ENCODE results near the gene CCNA2.
A peak's percentile ranks its signal among the peaks of the same experiment; 100 is the strongest.

Gene CCNA2

GRCh38 chr4:121823505-121824170 lies at the start of gene CCNA2:
TSS of gene CCNA2 (minus strand) at chr4:121823883. CDS start at chr4:121823628, 255 bp downstream.
- DNase-seq, result peak; percentile 52

- peak; percentile 83 for DNase-seq
Observed at GRCh38 chr4:121869841-121870822, 46.4 kb upstream of the CCNA2 start, which contains the start of gene BBS7. TSS of gene BBS7 (minus strand) at chr4:121870474. CDS start at chr4:121870313, 161 bp downstream.

GRCh38 chr4:121863799-121864198 lies 40.1 kb upstream of the CCNA2 start:
- DNase-seq, result no peak

DNA sequence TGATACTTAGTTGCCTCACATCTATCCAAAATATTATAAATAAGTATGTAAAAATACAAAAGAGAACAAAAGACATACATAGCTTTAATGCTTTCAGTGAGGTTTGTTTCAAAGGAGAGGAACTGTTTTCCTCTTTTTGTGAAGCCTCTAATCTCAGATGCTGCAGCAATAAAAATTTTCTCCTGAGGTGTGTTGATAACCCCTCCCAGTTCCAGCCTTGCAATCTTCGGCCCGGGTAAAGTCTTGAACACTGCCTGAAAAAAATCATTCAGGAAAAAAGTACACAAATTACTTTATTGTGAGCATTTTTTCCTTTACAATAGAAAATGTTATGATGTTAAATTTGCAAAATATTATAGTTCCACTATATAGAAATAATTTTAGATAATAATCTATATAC lies 37.7 kb upstream of the CCNA2 start:
- DNase-seq, result no peak

GRCh38 chr4:121860121-121860520 lies 36.4 kb upstream of the CCNA2 start:
- DNase-seq, result no peak

GRCh38 chr4:121851354-121851753 lies 27.7 kb upstream of the CCNA2 start:
- no peak for DNase-seq

DNA sequence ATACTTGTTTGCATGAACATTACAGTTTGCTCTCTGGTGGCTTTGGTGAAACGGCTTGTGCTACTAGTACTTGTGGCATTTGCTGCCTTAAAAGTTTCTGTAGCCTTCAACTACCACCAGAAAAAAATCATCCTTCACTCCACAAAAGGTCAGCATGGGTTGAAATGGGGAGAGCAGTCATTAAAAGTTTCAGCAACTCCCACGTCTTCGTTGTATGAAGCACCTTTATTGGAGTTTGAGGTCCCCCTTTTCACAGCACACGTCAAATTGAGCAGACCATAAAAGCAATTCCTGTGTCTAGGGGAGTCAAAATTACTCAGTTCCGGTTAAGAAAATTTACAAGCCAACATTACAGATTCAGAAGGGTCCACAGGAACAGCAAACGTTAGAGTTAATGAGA lies 23.0 kb upstream of the CCNA2 start:
- no peak for DNase-seq

GRCh38 chr4:121842862-121843261 lies 19.2 kb upstream of the CCNA2 start:
- DNase-seq, result no peak

- DNase-seq, result no peak
Observed at GRCh38 chr4:121838136-121838535, 14.5 kb upstream of the CCNA2 start.

- no peak for DNase-seq
Observed at GRCh38 chr4:121829511-121829910, 5.8 kb upstream of the CCNA2 start.

GRCh38 chr4:121827853-121828252 lies 4.2 kb upstream of the CCNA2 start:
- DNase-seq, result no peak

GRCh38 chr4:121824950-121825349 lies 1.3 kb upstream of the CCNA2 start:
- DNase-seq, result no peak

DNA sequence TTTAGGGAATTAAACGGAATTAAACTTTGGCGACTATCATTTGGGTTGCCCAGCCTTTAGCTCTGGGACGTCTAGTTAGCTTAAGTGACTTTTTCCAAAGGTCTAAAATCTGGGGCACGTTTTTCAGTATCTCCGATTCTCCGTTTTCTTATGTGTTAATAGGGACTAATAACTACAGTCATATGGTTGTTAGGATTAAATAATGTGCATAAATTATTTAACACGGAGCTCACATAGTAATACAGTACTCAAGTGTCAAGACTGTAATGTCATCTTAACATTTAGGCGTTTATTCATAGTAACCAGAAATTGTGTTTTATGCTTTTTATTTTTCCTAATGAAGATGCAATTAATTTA lies 466 bp upstream of the CCNA2 start:
- no peak for DNase-seq

DNA sequence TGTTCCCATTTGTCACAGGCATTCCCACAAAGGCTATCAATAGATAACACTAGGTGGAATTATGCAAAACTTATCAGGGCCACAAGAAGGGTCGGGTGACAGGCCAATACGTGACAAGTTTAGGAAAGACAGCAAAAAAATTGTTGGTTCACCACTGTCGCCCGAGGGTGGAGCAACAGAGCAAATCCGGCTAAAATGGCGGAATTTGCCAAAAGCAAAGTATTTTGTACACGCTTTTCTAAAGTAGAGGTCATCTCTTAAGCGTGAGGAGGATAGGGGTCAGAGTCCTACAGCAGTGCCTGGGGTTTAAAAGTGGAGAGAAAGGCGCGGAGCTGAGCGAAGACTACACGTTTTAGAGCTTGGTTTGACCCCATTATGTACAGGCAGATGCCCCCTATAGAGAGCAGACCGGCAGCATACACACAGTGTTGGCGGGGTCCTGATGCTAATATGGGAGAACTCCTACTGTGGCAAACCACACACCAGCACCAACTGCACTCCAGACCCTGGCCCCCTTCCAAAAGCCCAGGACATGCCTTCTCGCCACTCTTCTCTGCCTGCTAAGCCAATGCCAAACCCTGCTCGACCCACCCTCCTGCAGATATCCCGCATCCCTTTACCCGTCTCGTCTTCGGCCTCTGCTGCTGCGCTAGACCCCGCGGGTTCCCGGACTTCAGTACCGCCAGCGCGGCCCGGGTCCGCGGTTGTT lies 733 bp downstream of the CCNA2 start:
- no peak for DNase-seq

- DNase-seq, result no peak
Observed at GRCh38 chr4:121822047-121822446, 1.6 kb downstream of the CCNA2 start.

DNA sequence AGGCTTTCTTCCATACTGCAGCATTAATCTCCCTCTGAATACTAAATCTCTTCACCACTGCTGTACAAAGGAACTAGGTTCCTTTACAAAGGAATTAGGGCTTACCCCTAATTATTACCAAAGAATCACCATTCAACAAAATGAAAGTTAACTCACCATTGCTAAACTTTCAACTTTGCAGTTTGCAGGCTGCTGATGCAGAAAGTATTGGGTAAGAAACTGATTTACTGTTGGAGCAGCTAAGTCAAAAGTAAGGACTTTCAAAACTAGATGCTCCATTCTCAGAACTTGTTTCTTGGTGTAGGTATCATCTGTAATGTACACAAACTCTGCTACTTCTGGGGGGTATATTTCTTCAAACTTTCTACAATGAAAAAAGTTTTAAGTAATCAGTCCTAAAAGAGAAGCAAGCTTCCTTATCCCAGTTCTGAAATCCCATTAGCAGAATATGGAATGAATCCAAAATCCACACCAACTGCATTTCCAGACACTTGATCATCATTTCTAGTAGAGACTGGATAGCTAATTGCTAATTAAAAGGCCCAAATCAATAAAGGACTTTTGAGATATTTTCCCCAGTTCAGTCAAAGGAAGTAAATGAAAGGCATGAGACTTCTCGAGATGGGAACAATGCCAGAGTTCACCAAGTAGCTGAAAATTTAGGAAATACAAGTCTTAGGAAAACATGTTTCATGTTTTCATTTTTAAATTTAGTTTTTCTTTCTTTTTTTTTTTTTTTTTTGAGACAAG lies 4.3 kb downstream of the CCNA2 start:
- DNase-seq, result no peak

- no peak for DNase-seq
Observed at GRCh38 chr4:121818215-121818614, 5.5 kb downstream of the CCNA2 start.

DNA sequence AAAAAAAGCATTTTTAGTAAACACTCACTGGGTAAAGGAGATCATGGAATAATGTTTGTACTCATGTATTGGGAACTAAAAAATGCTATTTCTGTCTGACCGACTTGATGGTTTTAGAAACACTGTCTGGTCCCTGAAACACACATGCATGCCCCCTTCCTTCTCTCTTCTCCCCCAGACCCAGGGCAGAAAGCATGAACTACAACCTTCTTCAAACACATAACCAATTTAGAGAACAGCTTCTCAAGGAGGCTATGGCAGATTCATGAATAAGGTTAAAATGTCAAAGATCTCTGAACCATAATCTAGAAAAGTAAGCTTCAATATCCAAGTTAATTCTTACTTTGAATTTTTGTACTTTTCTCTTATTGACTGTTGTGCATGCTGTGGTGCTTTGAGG lies 6.0 kb downstream of the CCNA2 start:
- no peak for DNase-seq

- DNase-seq, result no peak
Observed at GRCh38 chr4:121817006-121817405, 6.7 kb downstream of the CCNA2 start.

DNA sequence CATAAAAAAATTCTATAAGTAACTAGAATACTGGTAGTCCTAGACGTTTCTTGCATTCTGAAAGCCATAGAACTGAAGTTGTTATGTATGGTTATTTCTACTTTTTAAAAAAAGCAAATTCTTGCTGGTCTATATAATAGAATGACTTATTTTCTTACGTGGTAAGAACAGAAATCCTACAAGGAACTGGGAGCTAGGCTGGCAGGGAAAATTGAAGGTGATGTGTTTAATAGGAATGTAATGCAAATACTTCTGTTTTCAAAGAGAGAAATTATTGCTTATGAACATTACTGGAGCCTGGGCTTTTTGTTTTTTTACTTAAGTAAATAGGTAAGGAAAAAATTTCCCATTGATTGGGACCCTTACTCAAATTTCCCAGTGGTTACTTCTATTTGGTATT lies 8.9 kb downstream of the CCNA2 start:
- DNase-seq, result no peak

- DNase-seq, result no peak
Observed at GRCh38 chr4:121811122-121811521, 12.6 kb downstream of the CCNA2 start.

DNA sequence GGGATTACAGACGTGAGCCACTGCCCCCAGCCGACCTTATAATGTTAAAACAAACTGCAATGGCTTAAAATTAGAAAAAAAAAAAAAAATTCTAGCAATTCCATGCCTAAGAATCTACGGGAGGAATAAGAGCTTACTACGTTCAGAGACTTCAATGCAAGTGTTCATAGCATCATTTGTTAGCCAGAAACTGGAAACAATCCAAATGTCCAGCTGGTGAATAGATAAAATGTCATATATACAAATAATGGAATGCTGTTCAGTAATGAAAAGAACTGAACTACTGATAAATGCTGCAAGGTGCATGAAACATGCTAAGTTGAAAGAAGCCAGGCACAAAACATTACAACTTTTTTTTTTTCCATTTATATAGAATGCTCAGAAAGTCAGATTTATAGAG lies 17.3 kb downstream of the CCNA2 start:
- no peak for DNase-seq

DNA sequence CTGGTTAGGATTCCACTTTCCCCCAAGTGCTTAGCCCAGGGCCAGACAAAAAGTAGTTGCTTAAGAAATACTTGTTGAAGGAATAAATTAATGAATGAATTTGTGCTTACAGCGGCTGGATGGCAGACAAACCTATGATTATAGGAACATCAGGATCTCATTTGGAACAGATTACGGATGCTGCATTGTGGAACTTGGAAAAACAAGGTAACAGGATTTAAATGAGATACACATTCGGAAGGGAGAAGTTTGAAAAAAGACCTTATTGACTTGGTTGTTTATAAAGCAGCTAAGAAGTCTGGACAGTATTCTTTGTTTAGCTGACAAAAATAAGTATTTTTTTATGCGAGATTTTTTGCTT lies 22.0 kb downstream of the CCNA2 start:
- DNase-seq, result no peak

Measured in NCI-H2107 (cell line).